H1 (cell line): Measurements from ENCODE around the gene FLOT1. TPM values are rescaled to one million over a fixed set of nuclear protein-coding genes. Genes with fewer than 3 reads are reported as not detected.

Source experiments
- CHD2 ChIP-seq: IDR thresholded peaks from 2 replicates; pipeline ENCODE4 v1.6.1; 2012; ENCODE audit warnings: low read length, improper control_type of control experiment
- CHD7 ChIP-seq: fragments of 300-600 bp; sonication (generic); IDR thresholded peaks from 2 replicates; pipeline ENCODE4 v1.7.1; 2012; ENCODE audit warnings: low read length, moderate library complexity, mild to moderate bottlenecking, inconsistent platforms; ENCODE audit not compliant: insufficient replicate concordance
- EGR1 ChIP-seq: IDR thresholded peaks from 2 replicates; pipeline ENCODE4 v1.6.1; 2011; ENCODE audit warnings: low read depth, low read length, borderline replicate concordance
- KDM1A ChIP-seq: fragments of 200-600, 300-600 bp; sonication (generic); IDR thresholded peaks from 2 replicates; pipeline ENCODE4 v1.7.1; 2016; ENCODE audit warnings: mild to moderate bottlenecking, low read length, borderline replicate concordance
- KDM5A ChIP-seq: fragments of 200-600 bp; IDR thresholded peaks from 2 replicates; pipeline ENCODE4 v1.7.1; 2012; ENCODE audit warnings: mild to moderate bottlenecking, low read length, inconsistent platforms, mixed read lengths
- SP1 ChIP-seq: IDR thresholded peaks from 2 replicates; pipeline ENCODE4 v1.6.1; 2011; ENCODE audit warnings: low read depth, low read length
- polyA plus RNA-seq, 7 experiments: library from polyadenylated mRNA; depleted of rRNA in 3 of 7; stranded (reverse) in 5 of 7; unstranded in 2 of 7; fragments of >200 nt in 5 of 7; fragments of 200-250 nt in 2 of 7; gene quantifications; 1 replicate in 5 of 7; 2 replicates in 1 of 7; 4 replicates in 1 of 7; pipeline versions ENCODE4 v1.2.1 to v1.2.3, GENCODE V29; 2011 to 2013; ENCODE audit warnings: missing spikeins in 2 of 7, mixed read lengths in 2 of 7
- total RNA-seq: library from RNA; stranded (reverse); fragmentation: NEBNext Ultra II Directional; extraction: Animal tissue kit (Norgen Biotek cat#: 25700); gene quantifications from 2 replicates; pipeline ENCODE4 v1.2.1, GENCODE V29; 2021

Gene FLOT1
- total and polyA plus RNA-seq, 2 of the 8 experiments (the other 6 are each of a cell fraction or from before 2014, with no cell fraction given), result 87.5 to 88.1 TPM

DNA sequence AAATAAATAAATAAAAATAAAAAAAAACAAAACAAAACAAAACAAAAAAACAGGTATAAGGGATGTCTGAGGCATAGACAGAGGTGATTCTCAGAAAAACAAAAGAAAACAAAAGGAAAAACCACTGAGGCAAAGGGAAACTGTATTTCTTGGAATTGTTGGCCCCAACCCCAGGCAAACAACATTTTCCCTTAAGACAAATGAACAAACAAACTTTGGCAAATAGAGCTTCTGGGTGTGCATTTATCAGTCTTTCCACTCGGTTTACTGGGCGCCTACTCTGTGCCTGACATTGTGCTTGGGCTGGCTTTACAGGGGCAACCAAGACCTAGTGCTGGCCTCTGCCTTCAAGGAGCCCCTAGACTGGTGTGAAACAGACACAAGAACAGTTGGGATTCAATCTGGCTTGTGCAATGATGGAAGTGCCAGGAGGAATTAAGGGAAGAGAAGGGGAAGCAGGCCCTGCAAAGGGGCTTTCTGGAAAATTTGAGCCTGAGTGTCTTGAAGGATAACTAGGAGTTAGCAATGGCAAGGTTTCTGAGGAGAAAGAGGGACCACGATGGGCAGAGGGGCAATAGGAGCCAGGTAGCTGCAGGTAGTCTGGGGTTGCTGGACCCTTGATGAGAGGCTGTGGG is 35.6 kb upstream of the FLOT1 start (continued):
- TF ChIP-seq CHD7 (no peak), EGR1 (no peak), KDM1A (no peak), CHD2 (no peak), SP1 (no peak), KDM5A (no peak)
